Peyer's patch (tissue), 4 donors: ENCODE data around the gene ING1.

Experiments used
- CTCF ChIP-seq, 6 experiments: fragments of 450-650 bp in 4 of 6; fragments of 200-600 bp in 2 of 6; sonication (generic) in 1 of 6; IDR thresholded peaks; one replicate each; pipeline ENCODE4 v1.5.1; 2017 to 2019; ENCODE audit warnings: antibody characterized with exemption in 6 of 6, mild to moderate bottlenecking in 3 of 6, moderate library complexity in 1 of 6
- POLR2A ChIP-seq, 2 donors: fragments of 450-650 bp; IDR thresholded peaks; one replicate each; pipeline ENCODE4 v1.5.1; 2017; ENCODE audit warnings: antibody characterized with exemption in 2 of 2, mild to moderate bottlenecking in 2 of 2, moderate library complexity in 2 of 2

- TF ChIP-seq CTCF (IDR thresholded peaks at IDR 0.05) (no peak), POLR2A (IDR thresholded peaks at IDR 0.05) (no peak)
These were observed 31.5 kb upstream of the ING1 start for GRCh38 chr13:110681868-110682550.
